HG03196 (cell line): ENCODE results near the gene MYOF.
"Not testable (repeated sequence)": the region's sequence is repeated elsewhere in the genome, so short reads cannot be mapped to it uniquely, and the experiment has no call there.

ENCODE experiments used
- ATAC-seq: cut with Tn5 transposase; IDR thresholded peaks from one replicate; pipeline ENCODE4 v1.9.1; 2021; ENCODE audit not compliant: unreplicated experiment

Gene MYOF

GRCh38 chr10:93431361-93431760 is 50.8 kb downstream of the MYOF start:
- no peak for ATAC-seq

- no peak for ATAC-seq
These were observed 56.3 kb downstream of the MYOF start for GRCh38 chr10:93425861-93426260.

- ATAC-seq: no peak
These were observed 60.0 kb downstream of the MYOF start for GRCh38 chr10:93422118-93422517.

- ATAC-seq: no peak
These were observed 60.9 kb downstream of the MYOF start for GRCh38 chr10:93420944-93421825.

GRCh38 chr10:93420091-93420490 is 62.0 kb downstream of the MYOF start:
- no peak for ATAC-seq

GRCh38 chr10:93419016-93419415 is 63.1 kb downstream of the MYOF start:
- not testable (repeated sequence) for ATAC-seq

- no peak for ATAC-seq
These were observed 64.2 kb downstream of the MYOF start for GRCh38 chr10:93417921-93418320.

- no peak for ATAC-seq
These were observed 64.9 kb downstream of the MYOF start for GRCh38 chr10:93417266-93417665.

GRCh38 chr10:93416824-93417223 is 65.3 kb downstream of the MYOF start:
- ATAC-seq: no peak

- no peak for ATAC-seq
These were observed 66.4 kb downstream of the MYOF start for GRCh38 chr10:93415693-93416092.

GRCh38 chr10:93413252-93413689 is 68.9 kb downstream of the MYOF start:
- ATAC-seq: no peak

- no peak for ATAC-seq
These were observed 69.3 kb downstream of the MYOF start for GRCh38 chr10:93412801-93413200.

GRCh38 chr10:93410697-93411348 is 71.3 kb downstream of the MYOF start:
- ATAC-seq: no peak

- ATAC-seq: no peak
These were observed 73.4 kb downstream of the MYOF start for GRCh38 chr10:93408783-93409182.

GRCh38 chr10:93406364-93407145 is 75.6 kb downstream of the MYOF start:
- no peak for ATAC-seq

- ATAC-seq: no peak
These were observed 78.1 kb downstream of the MYOF start for GRCh38 chr10:93404048-93404354.

- no peak for ATAC-seq
These were observed 78.7 kb downstream of the MYOF start for GRCh38 chr10:93403152-93404047.

- ATAC-seq: no peak
These were observed 79.9 kb downstream of the MYOF start for GRCh38 chr10:93402192-93402591.

- no peak for ATAC-seq
These were observed 83.6 kb downstream of the MYOF start for GRCh38 chr10:93398528-93398927.

GRCh38 chr10:93397020-93397419 is 85.1 kb downstream of the MYOF start:
- ATAC-seq: no peak

GRCh38 chr10:93393211-93393610 is 88.9 kb downstream of the MYOF start:
- no peak for ATAC-seq
